ENCODE measurements around the gene GPR146. TPM values are rescaled to one million over a fixed set of nuclear protein-coding genes. Genes with fewer than 3 reads are reported as not detected.

Gene GPR146
- total RNA-seq, 4 donors from 2014 or later, result 29.6 to 89.8 (median 56.9) TPM

DNA sequence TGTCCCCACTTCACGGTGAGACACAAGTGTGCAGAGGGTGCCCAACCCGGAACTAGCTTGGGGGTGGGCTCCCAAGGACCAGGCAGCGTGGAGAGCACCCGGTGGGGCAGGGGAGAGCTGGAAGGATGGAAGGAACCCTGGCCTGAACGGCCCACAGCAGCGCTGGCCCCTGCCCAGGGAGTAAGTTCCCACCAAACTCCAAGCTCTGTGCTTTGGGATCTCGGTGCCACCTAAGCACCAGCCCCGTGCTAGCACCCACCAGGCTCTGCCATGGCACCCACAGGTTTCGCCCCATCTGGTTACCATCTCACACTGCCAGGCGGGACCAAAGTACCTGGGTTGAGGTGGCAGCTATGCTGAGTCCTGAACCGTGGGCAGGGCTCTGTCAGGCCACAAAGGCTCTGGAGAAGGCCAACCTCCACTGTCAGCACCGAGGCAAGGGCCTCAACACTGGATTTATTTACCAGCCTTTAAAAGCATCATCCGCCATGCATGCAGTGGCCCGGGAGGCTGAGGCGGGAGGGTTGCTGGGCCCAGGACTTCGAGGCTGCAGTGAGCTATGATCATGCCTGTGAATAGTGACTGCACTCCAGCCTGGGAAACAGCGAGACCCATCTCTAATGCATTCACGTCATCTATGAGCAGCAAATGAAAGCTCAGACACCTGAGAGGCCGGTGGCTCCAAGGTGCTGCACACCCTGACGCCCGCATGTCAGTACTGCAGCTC, 59.6 kb downstream of the GPR146 start:
- DNase-seq (ENCODE audit: low spot score), result no peak
- no peak for ATAC-seq (ENCODE audit: low FRiP score)
- TF ChIP-seq, protein P1, sequence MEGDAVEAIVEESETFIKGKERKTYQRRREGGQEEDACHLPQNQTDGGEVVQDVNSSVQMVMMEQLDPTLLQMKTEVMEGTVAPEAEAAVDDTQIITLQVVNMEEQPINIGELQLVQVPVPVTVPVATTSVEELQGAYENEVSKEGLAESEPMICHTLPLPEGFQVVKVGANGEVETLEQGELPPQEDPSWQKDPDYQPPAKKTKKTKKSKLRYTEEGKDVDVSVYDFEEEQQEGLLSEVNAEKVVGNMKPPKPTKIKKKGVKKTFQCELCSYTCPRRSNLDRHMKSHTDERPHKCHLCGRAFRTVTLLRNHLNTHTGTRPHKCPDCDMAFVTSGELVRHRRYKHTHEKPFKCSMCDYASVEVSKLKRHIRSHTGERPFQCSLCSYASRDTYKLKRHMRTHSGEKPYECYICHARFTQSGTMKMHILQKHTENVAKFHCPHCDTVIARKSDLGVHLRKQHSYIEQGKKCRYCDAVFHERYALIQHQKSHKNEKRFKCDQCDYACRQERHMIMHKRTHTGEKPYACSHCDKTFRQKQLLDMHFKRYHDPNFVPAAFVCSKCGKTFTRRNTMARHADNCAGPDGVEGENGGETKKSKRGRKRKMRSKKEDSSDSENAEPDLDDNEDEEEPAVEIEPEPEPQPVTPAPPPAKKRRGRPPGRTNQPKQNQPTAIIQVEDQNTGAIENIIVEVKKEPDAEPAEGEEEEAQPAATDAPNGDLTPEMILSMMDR (IDR thresholded peaks at IDR 0.05), result no peak

DNA sequence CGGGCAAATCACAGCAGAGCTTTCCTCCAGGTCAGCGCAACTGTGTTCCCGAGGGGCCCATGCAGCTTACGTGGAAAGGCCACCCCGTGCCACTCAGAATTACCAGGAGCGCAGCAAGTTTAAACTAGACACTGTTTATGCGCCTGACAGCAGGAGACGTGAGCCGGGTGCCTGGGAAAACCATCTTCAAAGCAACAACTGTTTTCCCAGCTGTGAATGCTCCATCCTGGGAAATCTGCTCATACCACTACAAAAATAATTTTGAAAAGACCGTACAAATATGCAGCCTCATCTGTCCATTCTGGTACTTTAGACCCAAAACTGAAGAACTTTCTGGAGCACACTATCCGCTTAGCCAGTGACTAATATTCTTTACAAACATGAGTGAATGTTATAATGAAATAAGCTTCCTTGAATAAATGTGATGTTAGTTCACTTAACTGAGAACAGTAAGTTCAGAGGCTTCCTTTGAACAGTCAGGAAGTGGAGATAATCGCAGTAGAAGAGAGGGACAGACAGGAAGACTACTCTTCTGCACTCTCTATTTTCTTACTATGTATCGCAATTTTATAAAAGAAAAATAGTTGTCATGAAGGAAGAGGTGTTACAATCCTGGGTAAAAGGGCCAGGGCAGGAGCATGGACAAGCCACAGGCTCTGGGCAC, 60.3 kb downstream of the GPR146 start:
- TF ChIP-seq, protein P1 (IDR thresholded peaks at IDR 0.05), result no peak
- no peak for DNase-seq (ENCODE audit: low spot score)
- ATAC-seq (ENCODE audit: low FRiP score), result no peak

DNA sequence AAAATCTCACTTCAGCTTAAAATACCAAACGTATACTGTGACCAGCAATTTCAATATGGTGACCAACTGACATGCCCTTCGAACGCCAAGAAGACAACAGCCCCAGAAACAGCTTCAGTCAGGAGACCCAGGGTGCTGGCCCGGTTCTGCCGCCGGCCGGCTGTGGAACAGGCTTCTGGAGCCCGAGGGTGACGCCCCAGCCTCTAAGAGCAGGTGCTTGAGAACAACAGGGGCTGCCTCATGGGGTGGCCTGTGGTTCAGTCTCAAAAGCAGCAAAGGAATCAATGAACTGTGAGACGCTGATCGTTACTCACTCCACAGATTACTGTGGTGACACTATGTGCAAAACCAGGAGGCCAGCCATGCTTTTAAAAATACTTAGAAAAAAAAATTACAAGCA, 60.8 kb downstream of the GPR146 start:
- DNase-seq (ENCODE audit: low spot score) (no peak), ATAC-seq (ENCODE audit: low FRiP score) (no peak)
- TF ChIP-seq, protein P1 (IDR thresholded peaks at IDR 0.05), result no peak

DNA sequence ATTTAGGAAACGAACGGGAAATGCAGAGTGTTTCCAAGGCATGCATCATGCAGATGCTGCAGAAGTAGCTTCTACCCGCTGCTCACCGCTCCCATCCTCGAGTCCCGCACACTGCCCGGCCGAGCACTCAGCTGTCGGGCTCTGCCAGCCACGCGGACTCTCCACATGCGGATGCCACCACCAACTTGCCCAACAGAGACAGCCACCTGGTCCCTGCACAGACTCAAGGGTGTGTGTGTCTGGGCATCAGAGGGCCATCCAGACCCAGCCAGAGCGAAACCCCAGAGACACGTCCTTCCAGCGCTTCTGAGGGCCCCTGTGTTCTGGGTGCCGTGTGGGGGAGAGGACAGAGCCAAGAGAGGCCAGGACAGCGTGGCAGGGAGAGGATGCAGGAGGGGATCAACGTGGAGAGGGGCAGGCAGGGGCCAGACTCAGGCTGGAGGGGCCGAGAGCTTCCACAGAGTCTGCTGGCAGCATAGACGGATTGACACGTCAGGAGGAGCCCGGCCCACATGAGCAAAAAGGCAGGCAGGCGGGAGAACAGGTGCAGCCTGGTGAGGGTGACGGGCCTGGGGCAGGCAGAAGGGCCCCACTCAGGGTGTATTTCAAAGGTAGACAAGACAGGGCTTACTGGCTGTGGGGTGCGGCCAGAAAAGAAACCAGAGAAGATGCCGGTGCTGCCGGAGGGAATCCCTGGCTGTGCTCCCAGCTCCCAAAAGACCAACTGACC, 61.9 kb downstream of the GPR146 start:
- ATAC-seq (ENCODE audit: low FRiP score) (no peak), DNase-seq (ENCODE audit: low spot score) (no peak)
- TF ChIP-seq, protein P1 (IDR thresholded peaks at IDR 0.05), result no peak

DNA sequence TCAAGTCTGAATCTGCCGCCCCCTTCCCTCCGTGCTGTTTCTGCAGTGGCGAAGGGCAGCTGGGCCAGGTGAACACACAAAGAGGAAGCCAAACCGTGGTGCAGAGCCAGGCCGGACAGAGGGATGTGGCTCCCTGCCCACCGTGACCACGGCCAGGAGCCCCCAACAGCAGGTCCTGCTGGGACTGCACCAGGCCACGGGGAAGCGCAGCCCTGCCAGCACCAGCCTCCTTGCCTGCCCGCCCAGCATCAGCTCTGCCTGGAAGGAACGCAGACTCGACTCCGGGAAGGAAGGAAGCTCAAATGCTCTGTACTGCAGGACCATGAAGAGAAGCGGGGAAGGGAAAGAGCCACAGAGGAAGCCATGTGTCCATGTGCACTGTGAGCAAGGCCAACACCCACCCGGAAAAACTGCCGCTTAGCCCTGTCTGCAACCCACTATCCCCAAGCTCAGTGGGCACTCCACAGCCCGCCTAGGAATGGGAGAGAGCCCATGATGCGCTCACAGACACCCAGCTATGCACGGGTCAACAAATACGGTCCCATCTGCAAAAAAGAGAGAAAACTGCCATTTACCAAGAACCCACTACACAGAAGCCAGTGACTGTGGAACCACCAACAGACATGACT, 62.6 kb downstream of the GPR146 start:
- ATAC-seq (ENCODE audit: low FRiP score) (no peak), DNase-seq (ENCODE audit: low spot score) (no peak)
- TF ChIP-seq, protein P1 (IDR thresholded peaks at IDR 0.05), result no peak

GRCh38 chr7:1108264-1108920, 64.0 kb downstream of the GPR146 start:
- TF ChIP-seq, protein P1 (IDR thresholded peaks at IDR 0.05), result no peak
- no peak for DNase-seq (ENCODE audit: low spot score)
- ATAC-seq (ENCODE audit: low FRiP score), result no peak
